NB4 (cell line): ENCODE results near the gene ADGRB3.

Experiments used
- DNase-seq: peaks from one replicate; pipeline ENCODE4 v3.0.0; 2010; ENCODE audit warnings: low read depth
- H3K4me3 ChIP-seq: one replicate; pipeline ENCODE4 v1.5.1; 2011; ENCODE audit warnings: mild to moderate bottlenecking, low read depth, low read length, moderate library complexity
- MYC ChIP-seq: IDR thresholded peaks from 2 replicates; pipeline ENCODE4 v1.6.1; 2011; ENCODE audit warnings: low read depth, low read length
- POLR2A ChIP-seq: IDR thresholded peaks from 2 replicates; pipeline ENCODE4 v1.6.1; 2011; ENCODE audit warnings: mild to moderate bottlenecking; ENCODE audit not compliant: insufficient read length; ENCODE audit errors: extremely low read depth
- TF ChIP-seq, protein P1 (sequence below): IDR thresholded peaks from one replicate; pipeline ENCODE4 v1.5.1; 2012; ENCODE audit warnings: low read depth, low read length
- TF ChIP-seq, protein P2 (sequence below): IDR thresholded peaks from 2 replicates; pipeline ENCODE4 v1.6.1; 2011; ENCODE audit warnings: low read depth, low read length

The ADGRB3 gene

DNA sequence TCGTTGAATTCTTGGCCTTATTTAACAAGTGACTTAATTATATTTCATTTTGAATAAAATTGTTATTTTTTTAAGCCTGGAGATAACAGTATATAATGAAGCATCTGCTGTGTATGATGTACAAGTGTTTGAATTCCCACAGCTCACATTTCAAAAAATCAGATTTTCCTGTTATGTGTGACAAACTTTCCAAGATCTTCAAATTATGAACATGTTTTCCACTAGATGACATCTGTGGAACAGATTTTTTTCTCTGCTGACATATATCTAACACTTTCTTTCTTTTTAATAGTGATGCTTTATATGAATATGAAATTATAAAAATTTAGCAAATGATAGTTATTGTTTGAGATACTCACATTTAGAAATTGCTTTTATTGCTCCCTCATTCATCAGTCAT lies 678.9 kb downstream of the ADGRB3 start:
- TF ChIP-seq, protein P1, sequence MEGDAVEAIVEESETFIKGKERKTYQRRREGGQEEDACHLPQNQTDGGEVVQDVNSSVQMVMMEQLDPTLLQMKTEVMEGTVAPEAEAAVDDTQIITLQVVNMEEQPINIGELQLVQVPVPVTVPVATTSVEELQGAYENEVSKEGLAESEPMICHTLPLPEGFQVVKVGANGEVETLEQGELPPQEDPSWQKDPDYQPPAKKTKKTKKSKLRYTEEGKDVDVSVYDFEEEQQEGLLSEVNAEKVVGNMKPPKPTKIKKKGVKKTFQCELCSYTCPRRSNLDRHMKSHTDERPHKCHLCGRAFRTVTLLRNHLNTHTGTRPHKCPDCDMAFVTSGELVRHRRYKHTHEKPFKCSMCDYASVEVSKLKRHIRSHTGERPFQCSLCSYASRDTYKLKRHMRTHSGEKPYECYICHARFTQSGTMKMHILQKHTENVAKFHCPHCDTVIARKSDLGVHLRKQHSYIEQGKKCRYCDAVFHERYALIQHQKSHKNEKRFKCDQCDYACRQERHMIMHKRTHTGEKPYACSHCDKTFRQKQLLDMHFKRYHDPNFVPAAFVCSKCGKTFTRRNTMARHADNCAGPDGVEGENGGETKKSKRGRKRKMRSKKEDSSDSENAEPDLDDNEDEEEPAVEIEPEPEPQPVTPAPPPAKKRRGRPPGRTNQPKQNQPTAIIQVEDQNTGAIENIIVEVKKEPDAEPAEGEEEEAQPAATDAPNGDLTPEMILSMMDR: no peak
- TF ChIP-seq POLR2A (no peak), MYC (no peak)
- TF ChIP-seq, protein P2, sequence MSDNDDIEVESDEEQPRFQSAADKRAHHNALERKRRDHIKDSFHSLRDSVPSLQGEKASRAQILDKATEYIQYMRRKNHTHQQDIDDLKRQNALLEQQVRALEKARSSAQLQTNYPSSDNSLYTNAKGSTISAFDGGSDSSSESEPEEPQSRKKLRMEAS: no peak
- no peak overlapping the region for H3K4me3 ChIP-seq
- DNase-seq: no peak

DNA sequence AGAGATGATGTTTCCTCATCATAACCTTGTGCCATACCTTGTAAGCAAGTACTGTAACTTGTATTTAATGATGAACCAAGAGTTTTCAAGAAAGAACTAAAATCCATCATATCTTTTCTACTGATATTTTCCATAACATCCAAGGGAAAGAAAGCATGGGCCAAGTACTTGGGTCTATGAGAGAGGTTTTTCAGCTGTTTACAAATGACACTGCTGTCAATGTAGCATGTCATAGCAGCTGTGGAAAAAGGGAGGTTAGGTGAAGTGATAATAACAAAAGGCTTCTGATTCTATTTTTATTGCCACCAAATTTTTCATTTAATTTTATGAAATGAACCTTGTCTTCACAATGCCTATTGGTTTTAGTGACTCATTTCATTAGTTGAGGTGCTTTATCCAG lies 679.4 kb downstream of the ADGRB3 start:
- no peak for DNase-seq
- TF ChIP-seq, protein P2: no peak
- TF ChIP-seq MYC: no peak
- TF ChIP-seq POLR2A: no peak
- TF ChIP-seq, protein P1: no peak
- H3K4me3 ChIP-seq: no peak overlapping the region

DNA sequence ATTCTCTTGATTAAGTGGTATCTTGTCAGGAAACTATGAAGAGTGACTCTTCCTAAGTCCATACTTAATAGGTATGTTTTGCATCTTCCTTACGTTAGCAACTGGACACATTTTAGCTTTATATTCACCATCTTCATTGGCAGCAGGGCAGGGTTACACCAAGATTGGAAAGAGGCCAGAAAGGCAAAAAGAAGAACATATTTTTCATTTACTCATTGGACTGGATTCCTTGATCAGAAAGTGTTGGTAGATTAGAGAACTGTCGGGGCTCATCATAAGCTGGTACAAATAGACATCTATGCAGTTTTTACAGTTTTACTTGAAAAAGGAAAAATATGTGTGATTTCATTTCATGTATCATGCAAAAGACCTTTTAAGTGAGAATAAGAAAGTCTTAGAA lies 696.8 kb downstream of the ADGRB3 start:
- H3K4me3 ChIP-seq: no peak overlapping the region
- TF ChIP-seq MYC (no peak), POLR2A (no peak)
- TF ChIP-seq, protein P1: no peak
- no peak for DNase-seq

DNA sequence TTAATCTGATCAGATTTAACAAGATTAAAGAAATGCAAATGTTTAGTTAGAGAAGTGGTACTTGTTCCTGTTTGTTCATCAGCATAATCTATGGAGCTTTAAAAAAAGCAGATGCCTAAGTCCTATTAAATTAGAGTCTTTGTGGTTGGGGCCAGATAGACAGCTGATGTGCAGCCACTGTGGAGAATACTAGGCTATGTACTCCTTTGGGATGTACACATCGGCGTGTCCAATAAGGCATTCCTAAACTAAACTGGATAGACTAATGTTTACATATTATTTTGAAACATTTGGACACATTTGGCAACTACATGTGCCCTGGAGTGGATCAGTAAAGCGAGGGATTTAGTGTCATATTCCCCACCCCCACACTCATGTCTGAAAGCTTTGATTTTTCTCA lies 702.2 kb downstream of the ADGRB3 start:
- DNase-seq: no peak
- TF ChIP-seq, protein P1: no peak
- TF ChIP-seq MYC: no peak
- TF ChIP-seq POLR2A: no peak
- TF ChIP-seq, protein P2: no peak
- no peak overlapping the region for H3K4me3 ChIP-seq

DNA sequence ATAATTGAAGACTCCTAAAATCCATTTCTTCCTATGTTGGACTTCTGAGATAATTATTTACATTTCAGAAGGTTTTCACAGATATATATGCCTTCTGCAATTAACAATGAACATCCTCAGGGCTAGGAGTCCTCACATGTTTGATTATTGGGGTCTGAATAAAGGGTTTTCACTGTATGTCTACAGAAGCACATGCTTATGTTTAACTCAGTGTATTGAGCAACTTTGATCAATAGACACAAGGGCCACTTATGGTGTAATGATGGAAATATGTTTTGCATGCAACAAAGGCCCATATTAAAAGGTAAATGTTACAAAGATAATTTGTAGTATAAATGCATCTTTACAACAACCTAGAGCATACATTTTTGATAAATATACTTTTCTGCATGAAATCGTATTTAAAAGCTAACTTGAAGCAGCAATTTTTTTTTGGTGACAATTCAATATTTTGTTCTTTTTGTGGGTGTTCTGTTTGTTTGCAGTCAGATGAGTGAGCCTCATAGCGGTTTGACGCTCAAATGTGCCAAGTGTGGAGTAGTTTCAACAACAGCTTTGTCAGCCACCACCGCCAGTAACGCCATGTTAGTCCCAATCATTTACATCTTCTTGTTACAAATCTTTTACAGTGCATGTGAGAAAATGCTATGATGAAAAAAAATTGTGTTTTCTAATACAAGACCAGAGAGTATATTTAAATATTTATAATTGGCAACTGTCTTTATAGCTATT lies 703.5 kb downstream of the ADGRB3 start:
- no peak for DNase-seq
- TF ChIP-seq, protein P1: no peak
- TF ChIP-seq POLR2A: no peak
- TF ChIP-seq, protein P2: no peak
- no peak for TF ChIP-seq MYC
- H3K4me3 ChIP-seq: no peak overlapping the region
